Measurements from ENCODE around the gene APOL3. TPM values are rescaled to one million over a fixed set of nuclear protein-coding genes. Genes with fewer than 3 reads are reported as not detected.

Gene APOL3
- total RNA-seq, 1 donor from 2014 or later: not detected

DNA sequence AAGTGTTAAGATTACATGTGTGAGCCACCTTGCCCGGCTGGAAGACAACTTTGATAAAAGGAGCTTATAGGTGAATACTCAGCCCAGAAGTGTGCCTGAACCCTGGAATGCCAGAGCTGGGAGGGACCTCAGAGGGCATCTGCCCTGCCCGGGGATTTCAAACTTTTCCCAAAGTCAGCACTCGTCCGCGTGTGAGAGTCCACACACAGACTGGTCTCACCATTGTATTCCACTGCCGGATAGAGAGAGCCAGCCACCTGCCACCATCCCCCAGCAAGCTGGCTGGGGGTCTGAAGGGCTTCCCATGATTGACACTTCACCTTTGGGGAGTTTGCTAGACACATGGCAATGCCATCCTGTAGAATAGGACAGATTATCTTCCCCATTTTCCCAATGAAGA lies 49.2 kb downstream of the APOL3 start:
- TF ChIP-seq, protein P1, sequence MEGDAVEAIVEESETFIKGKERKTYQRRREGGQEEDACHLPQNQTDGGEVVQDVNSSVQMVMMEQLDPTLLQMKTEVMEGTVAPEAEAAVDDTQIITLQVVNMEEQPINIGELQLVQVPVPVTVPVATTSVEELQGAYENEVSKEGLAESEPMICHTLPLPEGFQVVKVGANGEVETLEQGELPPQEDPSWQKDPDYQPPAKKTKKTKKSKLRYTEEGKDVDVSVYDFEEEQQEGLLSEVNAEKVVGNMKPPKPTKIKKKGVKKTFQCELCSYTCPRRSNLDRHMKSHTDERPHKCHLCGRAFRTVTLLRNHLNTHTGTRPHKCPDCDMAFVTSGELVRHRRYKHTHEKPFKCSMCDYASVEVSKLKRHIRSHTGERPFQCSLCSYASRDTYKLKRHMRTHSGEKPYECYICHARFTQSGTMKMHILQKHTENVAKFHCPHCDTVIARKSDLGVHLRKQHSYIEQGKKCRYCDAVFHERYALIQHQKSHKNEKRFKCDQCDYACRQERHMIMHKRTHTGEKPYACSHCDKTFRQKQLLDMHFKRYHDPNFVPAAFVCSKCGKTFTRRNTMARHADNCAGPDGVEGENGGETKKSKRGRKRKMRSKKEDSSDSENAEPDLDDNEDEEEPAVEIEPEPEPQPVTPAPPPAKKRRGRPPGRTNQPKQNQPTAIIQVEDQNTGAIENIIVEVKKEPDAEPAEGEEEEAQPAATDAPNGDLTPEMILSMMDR (IDR thresholded peaks at IDR 0.05; ENCODE audit: unreplicated experiment): no peak
- Mint-ChIP-seq H3K27ac (no peak overlapping the region), H3K4me1 (ENCODE audit: low read depth) (no peaks in the 10 kb centered on the region), H3K4me3 (ENCODE audit: low read depth) (no peak overlapping the region), H3K9me3 (ENCODE audit: low read depth) (no peaks in the 10 kb centered on the region), H3K27me3 (no peaks in the 10 kb centered on the region), H3K36me3 (ENCODE audit: insufficient read depth) (no peaks in the 10 kb centered on the region)
- no peak for DNase-seq (ENCODE audit: low spot score, unreplicated experiment)

DNA sequence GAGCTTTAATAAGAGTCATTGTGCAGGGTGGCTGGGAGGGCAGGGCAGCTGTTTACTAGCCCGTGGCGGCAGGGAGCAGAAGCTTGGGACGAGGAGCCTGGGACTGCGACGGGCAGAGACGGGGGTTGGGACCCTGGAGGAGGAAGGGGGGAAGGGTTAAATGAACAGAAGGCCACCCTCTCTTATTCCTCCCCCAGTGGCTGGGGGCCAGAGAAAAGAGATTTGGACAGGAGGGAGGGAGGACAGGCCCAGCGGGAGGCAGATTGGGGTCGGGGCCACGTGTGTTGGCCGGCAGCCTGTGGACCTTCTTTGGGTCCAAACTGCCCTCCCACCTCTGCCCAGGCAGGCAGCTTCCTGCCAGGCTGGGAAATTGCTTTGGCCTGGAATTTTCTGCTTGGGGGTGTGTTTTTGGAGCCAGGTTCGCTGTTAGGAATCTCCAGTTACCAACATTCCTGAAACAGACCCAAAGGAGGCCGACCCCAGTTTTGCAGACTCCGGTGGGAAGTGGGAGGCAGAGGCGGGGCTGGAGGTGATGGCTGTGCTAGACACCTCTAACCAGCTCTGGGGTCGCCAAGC lies 50.2 kb downstream of the APOL3 start:
- no peak overlapping the region for H3K27ac Mint-ChIP-seq
- TF ChIP-seq, protein P1 (IDR thresholded peaks at IDR 0.05; ENCODE audit: unreplicated experiment): no peak
- H3K4me1 Mint-ChIP-seq (ENCODE audit: low read depth): no peaks in the 10 kb centered on the region
- H3K36me3 Mint-ChIP-seq (ENCODE audit: insufficient read depth): no peaks in the 10 kb centered on the region
- H3K27me3 Mint-ChIP-seq: peaks cover 6% of the 10 kb centered on the region
- no peaks in the 10 kb centered on the region for H3K9me3 Mint-ChIP-seq (ENCODE audit: low read depth)
- no peak for DNase-seq (ENCODE audit: low spot score, unreplicated experiment)
- no peak overlapping the region for H3K4me3 Mint-ChIP-seq (ENCODE audit: low read depth)

DNA sequence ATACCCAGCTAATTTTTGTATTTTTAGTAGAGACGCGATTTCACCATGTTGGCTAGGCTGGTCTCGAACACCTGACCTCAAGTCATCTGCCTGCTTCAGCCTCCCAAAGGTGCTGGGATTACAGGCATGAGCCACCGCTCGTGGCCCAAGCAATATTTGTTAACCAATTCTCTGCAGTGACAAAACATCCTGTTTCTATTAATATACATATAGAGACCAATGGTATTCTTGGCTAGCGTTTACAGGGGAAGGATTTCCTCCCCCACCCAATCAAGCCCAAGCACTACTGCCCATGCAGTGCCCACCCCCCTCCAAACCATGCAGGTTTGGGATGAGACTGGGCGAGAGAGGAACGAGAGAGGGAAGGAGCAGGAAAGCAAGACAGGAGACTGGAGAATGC lies 53.1 kb downstream of the APOL3 start:
- Mint-ChIP-seq H3K27me3 (peaks cover 6% of the 10 kb centered on the region), H3K9me3 (ENCODE audit: low read depth) (no peaks in the 10 kb centered on the region), H3K36me3 (ENCODE audit: insufficient read depth) (no peaks in the 10 kb centered on the region), H3K4me3 (ENCODE audit: low read depth) (no peak overlapping the region), H3K4me1 (ENCODE audit: low read depth) (no peaks in the 10 kb centered on the region), H3K27ac (no peak overlapping the region)
- no peak for DNase-seq (ENCODE audit: low spot score, unreplicated experiment)
- TF ChIP-seq, protein P1 (IDR thresholded peaks at IDR 0.05; ENCODE audit: unreplicated experiment): no peak

DNA sequence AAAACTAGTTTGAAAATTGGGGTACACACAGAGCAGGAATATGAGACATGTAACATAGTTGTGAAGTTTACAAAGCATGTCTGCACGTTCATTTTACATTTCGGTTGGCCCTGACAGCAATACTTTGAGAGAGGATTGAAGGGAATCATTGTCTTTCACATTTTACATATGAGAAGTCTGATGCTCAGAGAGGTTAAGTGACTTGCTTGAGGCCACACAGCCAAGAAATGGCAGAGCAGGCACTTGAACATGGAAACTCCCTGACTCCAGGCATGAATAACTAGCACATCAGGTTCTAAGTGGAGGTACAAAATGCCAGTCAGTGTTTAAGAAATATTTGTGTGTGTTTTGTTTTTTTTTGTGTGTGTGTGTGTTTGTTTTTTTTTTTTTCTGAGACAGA lies 53.6 kb downstream of the APOL3 start:
- TF ChIP-seq, protein P1 (IDR thresholded peaks at IDR 0.05; ENCODE audit: unreplicated experiment): no peak
- Mint-ChIP-seq H3K27ac (no peak overlapping the region), H3K4me3 (ENCODE audit: low read depth) (no peak overlapping the region), H3K9me3 (ENCODE audit: low read depth) (no peaks in the 10 kb centered on the region), H3K4me1 (ENCODE audit: low read depth) (no peaks in the 10 kb centered on the region), H3K27me3 (peaks cover 6% of the 10 kb centered on the region), H3K36me3 (ENCODE audit: insufficient read depth) (no peaks in the 10 kb centered on the region)
- no peak for DNase-seq (ENCODE audit: low spot score, unreplicated experiment)

DNA sequence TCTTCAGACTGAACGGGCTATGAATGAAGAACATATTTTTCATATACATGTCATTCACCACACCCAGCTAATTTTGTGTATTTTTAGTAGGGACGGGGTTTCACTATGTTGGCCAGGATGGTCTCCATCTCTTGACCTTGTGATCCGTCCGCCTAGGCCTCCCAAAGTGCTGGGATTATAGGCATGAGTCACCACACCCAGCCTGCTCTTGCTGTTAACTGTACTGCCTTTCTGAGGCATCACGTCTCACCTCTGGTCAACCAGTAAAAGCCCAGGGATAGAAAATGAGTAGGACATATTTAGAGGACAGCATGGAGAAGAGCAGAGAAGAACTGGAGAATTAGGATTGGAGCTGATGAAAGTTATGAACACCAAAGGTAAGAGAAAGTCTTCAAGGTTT lies 55.6 kb downstream of the APOL3 start:
- Mint-ChIP-seq H3K36me3 (ENCODE audit: insufficient read depth) (no peaks in the 10 kb centered on the region), H3K27me3 (peaks cover 6% of the 10 kb centered on the region), H3K9me3 (ENCODE audit: low read depth) (peaks cover 4% of the 10 kb centered on the region), H3K4me1 (ENCODE audit: low read depth) (peaks cover under 1% of the 10 kb centered on the region), H3K27ac (no peak overlapping the region), H3K4me3 (ENCODE audit: low read depth) (no peak overlapping the region)
- TF ChIP-seq, protein P1 (IDR thresholded peaks at IDR 0.05; ENCODE audit: unreplicated experiment): no peak
- DNase-seq (ENCODE audit: low spot score, unreplicated experiment): no peak
